Sigmoid colon (tissue), 3 donors: ENCODE data around the gene NFKB1.

Experiments
- CTCF ChIP-seq, 4 experiments: fragments of 450-650 bp in 3 of 4; fragments of 200-600 bp in 1 of 4; IDR thresholded peaks; one replicate each; pipeline ENCODE4 v1.5.1; 2016 to 2019; ENCODE audit warnings: antibody characterized with exemption in 4 of 4, mild to moderate bottlenecking in 3 of 4, moderate library complexity in 2 of 4
- POLR2A ChIP-seq, 2 donors: fragments of 450-650 bp; IDR thresholded peaks; one replicate each; pipeline ENCODE4 v1.6.1; 2016; ENCODE audit warnings: antibody characterized with exemption in 2 of 2, mild to moderate bottlenecking in 2 of 2, moderate library complexity in 2 of 2

- TF ChIP-seq CTCF (IDR thresholded peaks at IDR 0.05) (no peak), POLR2A (IDR thresholded peaks at IDR 0.05) (no peak)
These were observed 16.6 kb downstream of the NFKB1 start for GRCh38 chr4:102517753-102518152.
